CD4-positive, alpha-beta T cell treated with Interferon alpha-2 for 1 hour (primary cell): ENCODE data around the gene ETV6.
"Not testable (repeated sequence)": the region's sequence is repeated elsewhere in the genome, so short reads cannot be mapped to it uniquely, and the experiment has no call there.

Experiments
- DNase-seq, 2 donors: peaks; one replicate each; pipeline ENCODE4 v3.0.0-alpha.2; 2020 to 2022

ETV6 gene

DNA sequence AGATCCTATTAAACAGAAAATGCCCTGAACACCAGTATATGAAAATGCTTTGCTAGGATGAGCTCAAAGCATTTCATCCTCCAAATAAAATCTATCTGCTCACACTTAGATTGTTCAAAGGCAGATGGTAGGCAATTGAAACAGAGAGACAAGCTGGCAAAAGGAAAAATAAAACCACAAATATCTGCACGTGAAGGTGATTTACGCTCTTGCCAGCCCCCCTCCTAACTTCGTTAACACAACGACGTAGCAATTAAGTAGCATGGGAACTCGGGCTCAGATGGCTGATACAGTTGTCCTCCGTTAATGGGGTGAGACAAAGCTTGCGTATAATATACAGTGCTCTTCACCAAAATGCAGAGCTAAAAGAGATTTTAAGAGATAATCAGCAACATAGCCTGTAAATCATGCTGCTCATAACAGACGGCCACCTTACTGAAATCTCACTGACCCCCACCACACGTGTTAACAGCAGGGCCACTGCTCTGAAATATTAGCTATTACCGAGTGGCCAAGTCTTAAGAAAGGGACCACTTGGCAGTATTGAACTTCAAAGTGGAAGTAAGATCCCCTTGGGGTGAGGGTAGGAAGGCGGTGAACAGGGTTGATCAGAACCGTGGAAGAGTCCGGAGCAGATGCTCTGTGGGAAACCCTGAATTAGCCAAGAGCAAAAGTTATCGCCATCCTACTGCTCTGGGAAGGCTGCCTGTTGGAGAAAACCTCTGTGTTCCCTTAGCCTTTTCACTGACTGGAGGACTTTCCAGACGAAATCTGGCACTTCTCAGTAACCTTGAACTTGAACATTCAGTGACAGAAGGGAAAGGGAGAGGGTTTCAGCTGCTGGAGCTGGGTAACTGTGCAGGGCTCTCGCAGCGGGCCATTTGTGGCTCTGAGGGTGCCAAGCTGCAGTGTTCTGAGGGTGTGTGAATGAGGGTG lies 23.1 kb downstream of the ETV6 start:
- DNase-seq = no peak

- no peak for DNase-seq
These were observed 24.4 kb downstream of the ETV6 start for GRCh38 chr12:11673666-11674461.

GRCh38 chr12:11674894-11675390 lies 25.5 kb downstream of the ETV6 start:
- DNase-seq = no peak

GRCh38 chr12:11676052-11676451 lies 26.6 kb downstream of the ETV6 start:
- no peak for DNase-seq

DNA sequence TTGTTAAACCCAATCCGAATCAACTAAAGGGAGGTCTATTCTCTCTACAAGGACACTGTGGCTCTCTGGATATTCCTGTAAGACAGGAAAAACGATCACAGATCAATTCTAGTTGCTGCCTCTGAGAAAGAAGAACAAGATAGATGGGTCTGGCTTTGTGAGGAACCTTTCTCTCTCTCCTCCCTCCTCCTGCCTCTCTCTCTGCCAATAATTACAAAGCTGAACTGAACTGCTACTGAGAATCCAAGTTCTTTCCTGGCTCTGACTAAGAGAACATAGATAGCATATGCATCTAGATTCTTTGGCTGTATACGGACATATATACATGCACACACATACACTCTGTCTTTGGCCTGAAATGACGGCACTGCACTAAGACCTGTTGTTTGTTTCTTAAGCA lies 27.6 kb downstream of the ETV6 start:
- no peak for DNase-seq

- DNase-seq = no peak
These were observed 28.3 kb downstream of the ETV6 start for GRCh38 chr12:11677752-11678151.

GRCh38 chr12:11678781-11679180 lies 29.3 kb downstream of the ETV6 start:
- no peak for DNase-seq

- no peak for DNase-seq
These were observed 31.7 kb downstream of the ETV6 start for GRCh38 chr12:11681207-11681606.

DNA sequence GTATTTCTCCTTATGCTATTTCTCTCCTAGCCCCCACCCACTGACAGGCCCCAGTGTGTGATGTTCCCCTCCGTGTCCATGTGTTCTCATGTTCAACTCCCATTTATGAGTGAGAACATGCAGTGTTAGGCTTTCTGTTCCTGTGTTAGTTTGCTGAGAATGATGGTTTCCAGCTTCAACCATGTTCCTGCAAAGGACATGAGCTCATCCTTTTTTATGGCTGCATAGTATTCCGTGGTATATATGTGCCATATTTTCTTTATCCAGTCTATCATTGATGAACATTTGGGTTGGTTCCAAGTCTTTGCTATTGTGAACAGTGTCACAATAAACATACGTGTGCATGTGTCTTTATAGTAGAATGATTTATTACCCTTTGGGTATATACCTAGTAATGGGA lies 32.2 kb downstream of the ETV6 start:
- not testable (repeated sequence) for DNase-seq

- no peak for DNase-seq
These were observed 34.9 kb downstream of the ETV6 start for GRCh38 chr12:11684393-11684792.

- no peak for DNase-seq
These were observed 35.3 kb downstream of the ETV6 start for GRCh38 chr12:11684811-11685210.

- no peak for DNase-seq
These were observed 35.8 kb downstream of the ETV6 start for GRCh38 chr12:11685316-11685715.

DNA sequence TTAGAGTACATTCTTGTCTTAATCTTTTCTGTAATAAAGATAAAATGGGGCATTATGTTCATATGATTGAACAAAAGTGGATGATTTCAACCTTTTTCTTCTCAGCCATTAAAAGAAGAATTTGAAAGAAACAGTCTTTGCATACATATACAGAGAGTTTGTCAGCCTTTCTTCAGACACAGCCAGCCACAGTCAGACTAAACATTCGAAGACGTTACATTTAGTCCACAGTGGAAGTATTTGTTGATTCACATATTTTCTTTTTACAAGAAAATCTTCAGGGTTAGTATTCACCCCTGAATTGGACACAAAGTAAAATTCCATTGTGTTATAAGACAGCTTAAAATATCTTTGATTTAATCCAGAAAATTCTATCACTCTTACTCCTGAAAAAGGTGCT lies 36.2 kb downstream of the ETV6 start:
- no peak for DNase-seq

DNA sequence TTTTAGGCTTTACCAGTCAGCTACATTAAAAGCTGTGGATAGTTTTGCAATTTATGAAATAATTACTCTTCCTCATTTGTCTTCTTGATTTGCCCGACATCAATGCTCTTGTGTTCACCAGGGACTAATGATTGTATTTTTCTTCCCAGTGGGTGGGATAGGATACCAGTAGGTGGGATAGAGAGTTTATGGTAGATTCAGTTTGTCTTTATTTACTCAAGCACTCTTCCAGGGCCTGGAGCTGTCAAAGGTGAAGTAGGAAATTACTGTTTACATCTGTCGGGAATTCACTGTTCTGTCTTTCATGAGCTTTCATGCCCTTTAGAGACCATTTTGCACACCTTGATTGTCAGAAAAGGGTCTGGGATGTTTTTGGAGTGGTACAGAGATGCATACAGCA lies 36.6 kb downstream of the ETV6 start:
- DNase-seq = no peak

GRCh38 chr12:11687528-11687927 lies 38.1 kb downstream of the ETV6 start:
- no peak for DNase-seq

GRCh38 chr12:11688379-11688778 lies 38.9 kb downstream of the ETV6 start:
- DNase-seq = no peak

DNA sequence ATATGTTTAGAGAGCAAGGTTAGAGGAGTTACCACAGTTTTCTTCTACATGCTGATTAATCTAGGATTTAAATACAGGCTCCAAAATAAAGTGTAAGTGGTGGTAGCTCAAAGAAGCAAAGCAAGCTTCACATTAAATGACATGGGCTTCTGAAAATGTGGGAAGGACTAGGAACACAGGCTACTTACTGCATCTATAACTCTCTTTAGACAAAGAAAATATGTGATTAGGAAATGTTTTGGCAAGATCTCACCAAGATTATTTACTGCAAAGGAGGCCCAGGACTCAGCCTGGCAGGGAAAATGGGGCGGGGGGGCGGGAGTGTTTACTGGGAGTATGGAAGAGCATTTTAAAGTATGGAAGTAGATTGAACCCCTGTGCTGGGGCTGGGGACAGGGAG lies 39.4 kb downstream of the ETV6 start:
- no peak for DNase-seq

GRCh38 chr12:11689591-11690186 lies 40.2 kb downstream of the ETV6 start:
- no peak for DNase-seq

- no peak for DNase-seq
These were observed 43.6 kb downstream of the ETV6 start for GRCh38 chr12:11693067-11693466.

GRCh38 chr12:11693601-11694000 lies 44.1 kb downstream of the ETV6 start:
- DNase-seq = no peak

DNA sequence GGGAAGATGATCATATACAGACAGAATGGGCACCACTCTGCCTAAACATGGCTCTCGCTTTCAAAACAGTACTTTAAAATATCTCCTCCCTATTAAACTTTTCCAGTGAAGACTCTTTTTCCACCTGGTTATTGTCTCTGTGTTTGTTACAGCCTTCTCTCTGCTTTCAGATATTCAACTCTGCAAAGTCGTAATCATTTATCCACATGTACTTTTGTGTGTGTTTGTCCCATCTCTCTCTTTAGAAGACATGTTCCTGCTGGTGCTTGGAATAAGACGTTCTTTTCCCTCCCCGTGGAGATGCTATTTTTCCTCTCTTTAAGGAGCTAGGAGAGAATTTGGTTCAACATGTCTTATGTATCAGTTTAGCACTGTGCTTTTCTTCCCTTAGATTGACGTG lies 45.1 kb downstream of the ETV6 start:
- DNase-seq = no peak

GRCh38 chr12:11695321-11695720 lies 45.8 kb downstream of the ETV6 start:
- no peak for DNase-seq

- DNase-seq = no peak
These were observed 46.6 kb downstream of the ETV6 start for GRCh38 chr12:11696084-11696483.
